HG03565 (cell line): ENCODE data around the gene TMCO1.
"Not testable (repeated sequence)": the region's sequence is repeated elsewhere in the genome, so short reads cannot be mapped to it uniquely, and the experiment has no call there.

Source experiments
- ATAC-seq: cut with Tn5 transposase; IDR thresholded peaks from one replicate; pipeline ENCODE4 v1.9.1; 2021; ENCODE audit warnings: mild to moderate bottlenecking, moderate library complexity; ENCODE audit not compliant: unreplicated experiment

TMCO1 gene

DNA sequence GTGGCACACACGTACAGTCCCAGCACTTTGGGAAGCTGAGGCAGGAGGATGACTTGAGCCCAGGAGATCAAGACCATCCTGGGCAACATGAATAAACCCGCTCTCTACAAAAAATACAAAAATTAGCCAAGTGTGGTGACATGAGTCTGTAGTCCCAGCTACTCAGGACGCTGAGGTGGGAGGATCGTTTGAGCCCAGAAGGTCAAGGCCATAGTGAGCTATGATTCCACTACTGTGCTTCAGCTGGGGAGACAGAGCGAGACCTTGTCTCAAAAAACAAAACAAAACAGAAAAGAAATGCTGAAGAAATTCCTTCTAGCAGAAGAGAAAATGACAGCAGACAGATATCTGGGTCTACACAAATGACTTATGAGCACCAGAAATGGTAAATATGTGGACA lies 80.6 kb downstream of the TMCO1 start:
- ATAC-seq = no peak

DNA sequence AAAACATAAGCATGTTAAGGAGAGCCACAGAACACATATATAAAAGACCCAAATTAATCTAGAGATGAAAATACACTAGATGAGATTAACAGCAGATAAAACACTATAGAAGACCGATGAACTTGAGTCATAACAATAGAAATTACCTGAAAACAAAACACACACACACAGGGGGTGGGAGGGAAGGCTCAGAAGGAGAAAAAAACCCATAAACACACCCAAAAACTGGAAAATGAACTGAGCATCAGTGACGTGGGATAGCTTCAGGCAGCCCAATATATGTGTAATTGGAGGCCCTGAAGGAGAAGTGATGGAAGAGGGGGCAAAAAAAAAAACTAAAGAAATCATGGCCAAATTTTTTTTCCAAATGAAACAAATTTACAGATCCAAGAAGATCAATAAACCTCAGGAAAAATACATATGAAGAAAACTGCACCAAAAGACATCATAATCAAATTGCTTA lies 81.7 kb downstream of the TMCO1 start:
- ATAC-seq = peak; percentile 31

GRCh38 chr1:165686121-165686970 lies 82.3 kb downstream of the TMCO1 start:
- peak; percentile 59 for ATAC-seq

DNA sequence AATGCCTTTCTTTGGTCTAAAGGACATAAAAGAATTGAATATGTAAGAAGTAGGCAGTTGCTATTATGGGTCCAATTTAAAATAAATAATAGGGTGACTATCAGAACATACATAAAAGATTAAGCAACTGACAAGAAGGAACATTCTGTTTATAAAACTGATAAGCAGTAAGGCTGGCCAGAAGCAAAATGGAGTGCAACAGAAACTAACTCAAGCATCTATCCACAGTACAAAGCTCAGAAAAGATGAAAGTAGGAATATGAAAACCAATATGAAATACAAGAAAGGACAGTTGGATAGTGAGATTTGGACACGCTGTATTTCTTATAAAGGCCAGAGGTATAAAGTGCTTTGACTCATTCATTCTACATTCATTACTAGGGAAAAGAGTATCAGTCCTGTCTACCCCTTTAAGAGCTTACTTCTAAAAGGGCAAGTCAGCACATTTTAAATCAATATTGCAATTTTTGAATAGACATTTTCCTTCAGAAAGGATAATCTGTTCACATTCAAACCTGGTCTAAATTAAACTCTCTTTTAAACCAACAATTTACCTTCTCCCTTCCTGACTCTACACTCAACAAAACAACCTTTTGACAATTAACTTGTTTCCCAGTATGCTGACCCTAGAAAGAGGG lies 84.7 kb downstream of the TMCO1 start:
- ATAC-seq = no peak

DNA sequence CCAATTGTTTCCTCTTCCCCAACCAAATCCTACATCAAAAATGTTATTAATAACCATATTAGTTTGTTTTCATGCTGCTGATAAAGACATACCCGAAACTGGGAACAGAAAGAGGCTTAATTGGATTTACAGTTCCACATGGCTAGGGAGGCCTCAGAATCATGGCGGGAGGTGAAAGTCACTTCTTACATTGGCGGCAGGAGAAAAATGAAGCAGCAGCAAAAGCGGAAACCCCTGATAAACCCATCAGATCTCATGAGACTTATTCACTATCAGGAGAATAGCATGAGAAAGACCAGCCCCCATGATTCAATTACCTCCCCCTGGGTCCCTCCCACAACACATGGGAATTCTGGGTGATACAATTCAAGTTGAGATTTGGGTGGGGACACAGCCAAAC lies 87.9 kb downstream of the TMCO1 start:
- not testable (repeated sequence) for ATAC-seq

DNA sequence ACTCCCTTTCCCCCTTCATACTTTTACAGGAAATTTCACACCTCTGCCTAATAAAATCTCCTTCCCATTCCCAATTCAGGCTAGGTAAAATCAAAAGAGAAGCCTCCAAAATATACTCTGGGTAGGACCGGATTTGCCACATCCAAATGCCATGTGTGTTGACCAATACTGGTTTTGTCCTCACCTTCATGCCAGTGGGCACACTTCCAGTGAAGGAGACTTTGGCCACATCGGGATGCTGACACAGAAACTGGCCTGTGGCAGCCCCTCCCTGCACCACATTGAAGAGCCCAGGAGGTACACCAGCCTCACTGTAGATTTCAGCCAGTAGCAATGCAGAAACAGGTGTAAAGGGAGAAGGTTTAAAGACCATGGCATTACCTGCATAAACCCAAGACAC lies 88.4 kb downstream of the TMCO1 start:
- ATAC-seq = no peak

DNA sequence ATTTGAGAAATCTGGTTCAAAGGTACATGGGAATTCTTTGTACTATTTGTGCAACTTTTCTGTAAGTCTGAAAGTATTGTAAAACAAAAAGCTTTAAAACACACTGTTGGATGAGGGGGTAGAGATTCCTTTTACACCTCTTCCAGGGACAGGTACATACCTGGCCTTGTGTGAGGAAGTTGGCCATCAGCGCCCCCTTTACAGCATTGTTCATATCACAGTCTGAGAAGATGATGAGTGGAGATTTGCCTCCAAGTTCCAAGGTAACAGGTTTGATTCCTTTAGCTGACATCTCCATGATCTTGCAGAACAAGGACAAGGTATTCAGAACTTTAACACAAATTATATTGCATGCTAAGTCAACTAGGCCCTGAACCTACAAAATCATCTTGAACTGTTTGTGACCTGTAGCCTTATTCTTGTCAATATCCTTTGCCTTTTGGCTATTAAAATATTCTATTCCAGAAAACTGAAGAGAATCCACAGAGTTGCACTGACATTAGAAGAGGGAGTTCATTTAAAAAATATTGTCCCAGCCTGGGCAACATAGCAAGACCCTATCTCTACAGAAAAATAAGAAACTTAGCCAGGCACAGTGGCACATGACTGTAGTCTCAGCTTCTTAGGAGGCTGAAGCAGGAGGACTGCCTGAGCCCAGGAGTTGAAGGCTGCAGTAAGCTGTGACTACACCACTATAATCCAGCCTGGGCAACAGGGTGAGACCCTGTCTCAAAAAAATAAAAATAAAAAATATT lies 89.2 kb downstream of the TMCO1 start:
- no peak for ATAC-seq

DNA sequence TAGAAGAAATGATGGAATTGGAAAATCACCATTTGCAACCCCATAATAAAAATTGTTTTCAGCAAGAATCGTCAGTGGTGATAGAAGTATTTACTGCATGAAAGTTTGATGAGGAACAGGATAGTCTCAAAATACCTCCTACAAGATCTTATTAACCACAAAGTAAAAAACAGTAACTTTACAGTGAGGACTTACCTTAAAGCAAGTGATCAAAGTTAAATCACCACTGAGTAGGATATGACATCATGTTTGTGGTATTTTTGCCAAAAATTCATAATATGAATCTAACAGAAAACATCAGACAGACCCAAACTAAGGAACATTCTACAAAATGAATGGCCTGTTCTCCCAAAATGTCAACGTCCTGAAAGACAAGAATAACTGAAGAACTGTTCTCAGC lies 90.2 kb downstream of the TMCO1 start:
- no peak for ATAC-seq
